NCI-H524 (cell line): ENCODE measurements around the gene ELMO3.

Experiments used
- DNase-seq, 2 experiments: peaks; one replicate each; lab custom pipeline; 2025; lab: John Stamatoyannopoulos, UW

The ELMO3 gene, protein sequence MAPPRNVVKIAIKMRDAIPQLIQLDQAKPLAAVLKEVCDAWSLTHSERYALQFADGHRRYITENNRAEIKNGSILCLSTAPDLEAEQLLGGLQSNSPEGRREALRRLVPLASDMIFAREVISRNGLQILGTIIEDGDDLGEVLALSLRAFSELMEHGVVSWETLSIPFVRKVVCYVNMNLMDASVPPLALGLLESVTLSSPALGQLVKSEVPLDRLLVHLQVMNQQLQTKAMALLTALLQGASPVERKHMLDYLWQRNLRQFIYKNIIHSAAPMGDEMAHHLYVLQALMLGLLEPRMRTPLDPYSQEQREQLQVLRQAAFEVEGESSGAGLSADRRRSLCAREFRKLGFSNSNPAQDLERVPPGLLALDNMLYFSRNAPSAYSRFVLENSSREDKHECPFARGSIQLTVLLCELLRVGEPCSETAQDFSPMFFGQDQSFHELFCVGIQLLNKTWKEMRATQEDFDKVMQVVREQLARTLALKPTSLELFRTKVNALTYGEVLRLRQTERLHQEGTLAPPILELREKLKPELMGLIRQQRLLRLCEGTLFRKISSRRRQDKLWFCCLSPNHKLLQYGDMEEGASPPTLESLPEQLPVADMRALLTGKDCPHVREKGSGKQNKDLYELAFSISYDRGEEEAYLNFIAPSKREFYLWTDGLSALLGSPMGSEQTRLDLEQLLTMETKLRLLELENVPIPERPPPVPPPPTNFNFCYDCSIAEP

GRCh38 chr16:67199011-67199807 lies at the start of gene ELMO3:
TSS of gene ELMO3 (plus strand) at chr16:67199131. CDS start at chr16:67199327, 196 bp downstream.
- no peak for DNase-seq

DNA sequence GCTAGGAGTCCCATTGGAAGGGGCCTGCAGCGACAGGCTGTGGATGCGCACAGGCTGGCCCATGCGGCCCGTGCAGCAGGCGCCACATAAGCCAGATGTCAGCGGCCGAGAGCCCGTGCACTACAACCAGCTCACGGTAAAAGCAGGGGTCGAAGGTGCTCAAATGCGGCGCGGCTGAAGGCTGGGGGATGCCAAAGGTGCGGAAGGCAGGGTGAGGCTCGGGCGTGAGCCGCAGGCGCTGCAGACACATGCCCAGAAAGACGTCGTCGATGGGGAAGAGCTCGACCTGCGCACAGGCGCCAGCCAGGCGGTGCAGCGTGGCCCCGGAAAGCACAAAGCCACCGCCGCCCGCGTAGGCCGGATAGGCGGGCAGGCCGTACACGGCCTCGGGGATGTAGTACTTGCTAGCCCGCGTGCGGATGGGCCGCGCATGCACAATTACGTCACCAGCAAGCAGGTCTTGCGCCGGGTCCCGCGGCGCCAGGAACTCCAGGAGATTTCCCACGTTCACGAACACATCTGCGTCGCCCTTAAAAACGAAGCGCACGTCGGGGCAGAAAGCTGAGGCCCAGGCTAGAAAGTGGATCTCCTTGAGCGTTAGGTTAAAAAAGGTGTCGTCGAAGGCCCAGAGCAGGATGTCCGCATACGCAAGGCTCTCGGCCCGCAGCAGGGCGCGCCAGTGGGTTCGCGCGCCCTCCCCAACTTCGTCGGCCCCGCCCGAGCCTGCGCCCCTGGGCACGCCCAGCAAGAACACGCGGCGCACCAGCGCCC lies 49.5 kb upstream of the ELMO3 start:
- DNase-seq: no peak

DNA sequence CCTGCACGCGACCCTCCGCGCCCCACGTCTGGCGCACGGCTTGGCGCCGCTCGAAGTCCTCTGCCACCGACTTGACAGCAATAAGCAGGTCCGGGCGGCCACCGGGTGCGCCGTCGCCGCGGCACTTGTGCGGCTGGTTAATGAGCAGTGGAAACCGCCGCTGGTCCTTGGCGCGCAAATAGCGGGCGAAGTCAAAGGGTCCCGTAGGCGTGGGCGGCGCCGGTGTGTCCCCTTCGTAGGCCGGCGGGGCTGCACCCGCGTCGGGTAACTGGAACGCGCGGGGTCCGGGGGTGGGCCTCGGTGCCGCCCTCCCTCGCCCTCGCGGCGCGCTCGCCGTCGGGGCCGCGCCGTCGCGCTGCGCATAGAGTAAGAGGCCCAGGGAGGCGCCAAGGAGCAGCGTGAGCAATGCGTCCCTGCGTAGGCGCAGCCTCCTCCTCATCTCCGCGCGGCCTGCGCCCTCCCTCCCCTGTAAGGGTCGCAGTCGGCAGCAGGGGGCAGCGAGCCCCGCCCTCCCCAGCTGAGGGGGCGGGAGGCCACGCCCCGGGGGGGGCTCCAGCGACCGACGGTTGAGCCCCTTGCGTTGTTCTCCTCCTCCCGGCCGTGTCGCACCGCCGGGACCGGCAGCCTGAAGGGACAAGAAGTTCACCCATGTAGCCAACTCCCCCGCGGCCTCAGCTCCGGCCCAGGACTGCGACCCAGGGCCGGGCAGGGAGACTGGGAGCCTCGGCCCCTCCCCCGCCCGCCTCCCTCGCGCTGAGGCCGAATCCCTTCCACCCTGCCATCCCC lies 48.7 kb upstream of the ELMO3 start:
- DNase-seq: peak; percentile 44 to 69

GRCh38 chr16:67150833-67151396 lies 48.0 kb upstream of the ELMO3 start, which contains the start of gene B3GNT9:
TSS of gene B3GNT9 (minus strand) at chr16:67150998. CDS start at chr16:67150485, 513 bp downstream.
- peak; percentile 76 to 85 for DNase-seq

- no peak for DNase-seq
Observed at GRCh38 chr16:67151431-67152097, 47.4 kb upstream of the ELMO3 start.

GRCh38 chr16:67154578-67155294 lies 44.2 kb upstream of the ELMO3 start:
- DNase-seq: peak in 1 of 2 experiments; percentile 37

GRCh38 chr16:67155295-67156142 lies 43.4 kb upstream of the ELMO3 start:
- peak; percentile 55 to 84 for DNase-seq

DNA sequence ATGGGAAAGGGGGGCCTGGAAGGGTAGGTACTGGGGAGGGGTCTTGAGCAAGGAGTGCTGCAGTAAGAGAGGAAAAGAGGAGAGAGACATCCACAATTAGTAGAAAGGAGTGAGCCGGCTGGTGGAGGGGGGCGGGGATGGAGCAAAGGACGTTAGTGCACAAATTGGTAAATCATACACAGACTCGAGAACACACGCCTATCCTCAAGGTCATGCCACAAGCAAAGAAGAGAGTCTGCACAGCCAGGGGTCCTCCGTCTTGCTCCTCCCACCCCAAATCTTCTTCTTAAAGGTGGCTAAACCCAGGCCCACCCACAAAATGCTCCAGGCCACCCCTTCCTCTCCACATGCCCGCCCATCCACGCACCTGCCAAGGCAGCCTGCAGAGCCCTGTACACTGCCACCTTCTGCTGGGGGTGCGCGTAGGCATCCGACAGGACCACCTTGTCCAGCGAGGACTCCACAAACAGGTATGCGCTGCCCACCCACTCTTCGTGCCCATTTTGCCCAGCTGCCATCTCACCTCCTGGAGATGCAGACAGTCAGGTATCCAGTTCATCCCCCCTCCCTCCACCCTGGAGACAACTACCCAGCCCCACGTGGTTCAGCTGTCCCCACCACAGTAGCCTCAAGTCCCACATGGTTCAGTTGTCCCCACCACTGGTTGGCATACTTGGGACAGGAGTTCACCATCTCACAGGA lies 42.6 kb upstream of the ELMO3 start:
- no peak for DNase-seq

- DNase-seq: no peak
Observed at GRCh38 chr16:67157106-67157748, 41.7 kb upstream of the ELMO3 start.

DNA sequence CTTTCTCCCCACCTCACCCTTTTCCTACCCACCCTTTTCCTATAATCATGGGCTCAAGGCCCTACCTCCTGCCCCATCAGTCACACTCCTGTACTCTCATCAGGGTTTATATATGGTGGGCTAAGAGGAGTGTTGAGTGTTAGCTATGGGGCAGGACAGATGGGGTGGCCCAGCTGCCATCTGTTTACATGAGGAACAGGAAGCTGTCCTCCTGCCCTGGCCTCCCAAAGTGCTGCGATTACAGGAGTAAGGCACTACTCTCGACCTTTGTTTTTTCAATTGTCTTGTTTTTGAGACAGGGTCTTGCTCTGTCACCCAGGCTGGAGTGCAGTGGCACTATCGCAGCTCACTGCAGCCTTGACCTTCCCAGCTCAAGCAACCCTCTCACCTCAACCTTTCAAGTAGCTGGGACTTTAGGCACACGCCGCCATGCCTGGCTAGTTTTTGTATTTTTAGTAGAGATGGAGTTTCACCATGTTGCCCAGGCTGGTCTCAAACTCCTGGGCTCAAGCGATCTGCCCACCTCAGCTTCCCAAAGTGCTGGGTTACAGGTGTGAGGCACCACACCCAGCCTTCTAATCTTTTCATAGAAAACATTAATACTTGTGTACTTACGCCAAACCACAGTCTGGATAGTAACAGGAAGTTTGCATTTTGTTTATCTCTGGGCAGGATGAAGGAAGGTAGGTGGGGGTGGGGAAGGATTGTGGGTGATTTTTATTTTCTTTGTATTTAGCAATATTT lies 40.9 kb upstream of the ELMO3 start:
- DNase-seq: peak; percentile 82 to 91

- DNase-seq: peak; percentile 11 to 42
Observed at GRCh38 chr16:67158637-67159600, 40.0 kb upstream of the ELMO3 start.

- DNase-seq: no peak
Observed at GRCh38 chr16:67161595-67162058, 37.3 kb upstream of the ELMO3 start.

DNA sequence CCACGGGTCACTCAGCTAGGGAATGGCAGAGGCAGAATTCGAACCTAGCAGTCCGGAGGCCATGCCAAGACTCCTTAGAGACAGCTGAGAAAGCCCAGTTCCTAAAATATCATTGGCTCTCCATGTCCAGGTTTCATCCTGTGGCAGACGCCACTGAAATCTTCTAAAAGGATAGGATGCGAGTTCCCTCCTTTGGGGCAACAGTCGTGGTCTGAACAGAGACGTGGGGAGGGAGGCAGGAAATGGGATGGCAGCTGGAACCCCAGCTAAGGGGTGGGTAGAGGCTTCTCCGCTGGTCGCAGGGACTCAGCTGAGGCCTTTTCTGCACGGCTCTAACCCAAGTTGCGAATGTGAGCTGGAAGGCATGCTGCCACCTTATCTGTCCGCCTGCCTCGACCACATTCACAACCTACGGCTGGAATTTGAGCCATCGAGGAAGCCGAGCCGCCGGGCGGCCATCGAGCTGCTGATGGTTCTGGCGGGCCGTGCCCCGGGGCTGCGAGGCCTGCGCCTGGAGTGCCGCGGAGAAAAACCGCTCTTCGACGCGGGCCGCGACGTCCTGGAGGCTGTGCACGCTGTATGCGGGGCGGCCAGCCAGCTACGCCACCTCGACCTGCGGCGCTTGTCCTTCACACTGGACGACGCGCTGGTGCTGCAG lies 36.3 kb upstream of the ELMO3 start:
- DNase-seq: no peak
